Fibroblast of mammary gland (primary cell): ENCODE data around the gene CPM.

Experiments used
- DNase-seq: peaks from one replicate; pipeline ENCODE4 v3.0.0-alpha.2; 2010; ENCODE audit warnings: low read depth
- H3K4me3 ChIP-seq: 2 replicates; pipeline ENCODE4 v1.5.1; 2011; ENCODE audit warnings: low read depth, mild to moderate bottlenecking, low read length, moderate library complexity; ENCODE audit not compliant: control insufficient read depth
- TF ChIP-seq, protein P1 (sequence below): conservative IDR thresholded peaks from 2 replicates; pipeline ENCODE4 v1.5.1; 2011; ENCODE audit warnings: low read depth, low read length, inconsistent platforms; ENCODE audit not compliant: control insufficient read depth, insufficient read depth

CPM gene

DNA sequence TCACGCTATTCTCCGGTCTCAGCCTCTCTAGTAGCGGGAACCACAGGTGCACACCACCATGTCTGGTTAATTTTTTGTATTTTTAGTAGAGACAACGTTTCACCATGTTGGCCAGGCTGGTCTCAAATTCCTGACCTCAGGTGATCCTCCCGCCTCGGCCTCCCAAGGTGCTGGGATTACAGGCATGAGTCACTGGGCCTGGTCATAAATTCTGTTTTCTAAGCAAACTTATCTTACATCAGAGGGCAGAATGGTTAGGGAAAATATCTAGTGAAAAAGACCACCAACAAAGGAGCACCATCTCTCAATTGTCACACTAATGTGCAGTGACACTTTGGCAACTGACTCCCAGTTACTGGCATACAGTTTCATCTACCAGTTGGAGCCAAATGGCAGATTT, 2.8 kb downstream of the CPM start:
- TF ChIP-seq, protein P1, sequence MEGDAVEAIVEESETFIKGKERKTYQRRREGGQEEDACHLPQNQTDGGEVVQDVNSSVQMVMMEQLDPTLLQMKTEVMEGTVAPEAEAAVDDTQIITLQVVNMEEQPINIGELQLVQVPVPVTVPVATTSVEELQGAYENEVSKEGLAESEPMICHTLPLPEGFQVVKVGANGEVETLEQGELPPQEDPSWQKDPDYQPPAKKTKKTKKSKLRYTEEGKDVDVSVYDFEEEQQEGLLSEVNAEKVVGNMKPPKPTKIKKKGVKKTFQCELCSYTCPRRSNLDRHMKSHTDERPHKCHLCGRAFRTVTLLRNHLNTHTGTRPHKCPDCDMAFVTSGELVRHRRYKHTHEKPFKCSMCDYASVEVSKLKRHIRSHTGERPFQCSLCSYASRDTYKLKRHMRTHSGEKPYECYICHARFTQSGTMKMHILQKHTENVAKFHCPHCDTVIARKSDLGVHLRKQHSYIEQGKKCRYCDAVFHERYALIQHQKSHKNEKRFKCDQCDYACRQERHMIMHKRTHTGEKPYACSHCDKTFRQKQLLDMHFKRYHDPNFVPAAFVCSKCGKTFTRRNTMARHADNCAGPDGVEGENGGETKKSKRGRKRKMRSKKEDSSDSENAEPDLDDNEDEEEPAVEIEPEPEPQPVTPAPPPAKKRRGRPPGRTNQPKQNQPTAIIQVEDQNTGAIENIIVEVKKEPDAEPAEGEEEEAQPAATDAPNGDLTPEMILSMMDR: no peak
- no peak overlapping the region for H3K4me3 ChIP-seq
- no peak for DNase-seq

DNA sequence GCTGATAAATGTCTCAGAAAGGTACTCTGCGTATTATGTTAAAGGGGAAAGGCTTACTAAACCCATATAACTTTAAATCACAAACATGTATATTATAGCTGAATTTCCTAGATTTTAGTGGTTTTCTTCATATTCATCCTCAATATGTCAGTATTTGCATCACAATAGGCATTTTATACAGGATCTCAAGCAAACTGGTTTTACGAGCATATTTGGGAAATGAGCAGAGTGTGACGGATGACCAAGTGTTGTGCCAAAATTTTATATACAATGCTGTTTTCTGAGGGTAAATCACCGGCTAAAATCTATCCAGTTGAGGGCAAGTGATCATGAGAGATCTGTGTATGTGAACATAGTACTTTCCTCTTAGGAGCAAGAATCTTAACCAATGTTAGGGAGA, 8.4 kb downstream of the CPM start:
- DNase-seq: no peak
- TF ChIP-seq, protein P1: no peak
- H3K4me3 ChIP-seq: no peak overlapping the region

DNA sequence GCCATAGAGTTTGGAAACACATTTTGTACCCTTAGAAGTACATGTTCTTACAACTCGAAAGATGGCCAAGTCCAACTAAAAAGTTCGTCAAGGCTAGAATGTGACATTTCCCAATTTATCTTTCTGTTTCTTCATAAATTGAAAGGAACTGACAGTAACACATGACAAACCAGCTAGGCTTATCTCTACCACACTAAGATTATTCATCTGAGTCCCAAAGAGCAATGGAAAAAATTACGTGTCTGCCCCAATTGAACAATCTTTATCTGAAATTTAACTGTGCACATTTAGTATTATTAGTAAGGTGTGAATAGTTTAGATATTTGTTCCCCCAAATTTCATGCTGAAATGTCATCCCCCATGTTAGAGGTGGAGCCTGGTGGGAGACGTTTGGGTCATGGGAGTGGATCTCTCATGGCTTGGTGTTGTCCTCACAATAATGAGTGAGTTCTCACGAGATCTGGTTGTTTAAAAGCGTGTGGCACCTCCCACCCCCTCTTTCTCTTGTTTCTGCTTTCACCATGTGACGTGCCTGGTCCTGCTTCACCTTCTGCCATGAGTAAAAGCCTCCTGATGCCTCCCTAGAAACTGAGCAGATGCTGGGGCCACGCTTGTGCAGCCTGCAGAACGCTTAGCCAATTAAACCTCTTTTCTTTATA, 13.3 kb downstream of the CPM start:
- no peak overlapping the region for H3K4me3 ChIP-seq
- no peak for DNase-seq
- TF ChIP-seq, protein P1: no peak

DNA sequence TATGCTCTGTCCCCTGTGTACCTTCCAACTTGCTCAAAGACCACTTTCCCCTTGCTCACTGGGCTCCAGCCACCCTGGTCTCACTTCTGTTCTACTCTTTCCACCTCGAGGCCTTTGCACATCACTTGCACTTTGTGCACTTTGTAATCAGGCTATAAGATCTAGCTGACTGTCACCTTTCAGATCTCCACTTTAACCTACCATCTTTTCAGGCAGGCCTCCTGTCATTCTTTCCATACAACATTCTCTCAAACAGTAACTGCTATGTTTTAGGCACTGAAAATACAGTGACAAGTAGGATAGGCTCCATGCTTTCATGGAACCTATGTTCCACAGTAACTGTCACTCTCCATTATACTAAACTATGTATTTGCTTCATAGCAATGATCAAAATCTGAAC, 14.0 kb downstream of the CPM start:
- no peak for DNase-seq
- TF ChIP-seq, protein P1: no peak
- H3K4me3 ChIP-seq: no peak overlapping the region

DNA sequence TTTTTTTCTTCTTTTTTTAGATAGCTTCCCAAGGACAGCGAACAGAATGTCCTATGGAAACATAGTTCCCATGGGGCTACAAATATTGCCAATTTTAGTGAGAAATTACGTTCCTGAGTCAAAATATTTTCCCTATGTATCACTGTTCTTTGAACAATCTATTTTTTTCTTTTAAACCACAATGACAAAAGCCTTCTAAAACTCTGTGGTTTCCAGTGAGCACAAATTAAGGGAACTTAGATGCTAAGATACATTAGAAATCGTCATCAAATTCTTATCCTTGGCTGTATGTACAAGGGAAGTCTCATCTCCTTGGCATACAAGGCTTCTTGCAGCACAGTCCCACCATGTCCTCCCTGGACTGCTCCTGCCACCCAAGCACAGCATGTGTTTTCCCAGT, 17.9 kb downstream of the CPM start:
- TF ChIP-seq, protein P1: no peak
- DNase-seq: peak; percentile 98
- no peak overlapping the region for H3K4me3 ChIP-seq

DNA sequence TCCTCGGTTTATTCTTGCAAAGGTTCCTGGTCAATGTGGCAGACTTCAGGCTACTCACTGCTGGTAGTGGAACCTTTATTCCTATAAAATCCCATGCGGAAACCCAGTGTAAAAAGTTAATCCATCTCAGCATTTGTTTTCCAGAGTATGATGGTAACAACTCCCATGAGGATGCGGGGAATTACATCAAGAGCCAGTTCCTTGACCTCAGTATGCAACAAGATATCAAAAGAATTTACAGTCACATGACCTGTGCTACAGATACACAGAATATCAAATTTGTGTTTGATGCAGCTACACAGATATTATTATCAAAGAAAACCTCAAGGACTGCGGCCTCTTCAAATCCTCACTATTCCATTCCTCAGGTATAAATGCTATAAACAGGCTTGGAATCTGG, 19.3 kb downstream of the CPM start:
- TF ChIP-seq, protein P1: no peak
- DNase-seq: peak; percentile 81
- H3K4me3 ChIP-seq: no peak overlapping the region

DNA sequence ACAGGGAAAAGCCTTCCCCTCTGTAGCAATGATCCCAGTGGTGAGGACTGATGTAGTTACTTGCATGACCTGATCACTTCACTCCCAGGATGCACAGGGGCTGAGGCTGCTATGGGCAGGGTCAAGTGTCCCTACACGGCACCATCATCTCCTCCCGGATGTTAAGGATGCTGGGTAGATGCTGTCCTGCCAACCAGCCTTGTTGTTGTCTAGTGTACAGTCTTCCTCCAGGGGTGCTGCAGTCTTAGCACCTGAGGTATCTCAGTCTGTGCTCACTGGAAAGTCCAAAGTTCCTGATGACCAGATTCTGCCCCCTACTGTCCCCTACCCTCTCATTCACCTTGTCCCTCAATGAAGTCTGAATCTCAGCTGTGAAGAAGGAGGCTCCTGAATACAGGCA, 20.1 kb downstream of the CPM start:
- no peak for DNase-seq
- no peak overlapping the region for H3K4me3 ChIP-seq
- TF ChIP-seq, protein P1: no peak
